ENCODE measurements around the gene PRKAR2B.

Gene PRKAR2B

GRCh38 chr7:107196834-107197610, 152.5 kb downstream of the PRKAR2B start:
- no peak for DNase-seq

- peak in 1 of 2 experiments; percentile 4 for DNase-seq
These were observed 157.4 kb downstream of the PRKAR2B start for GRCh38 chr7:107201795-107202450.

- no peak for DNase-seq
These were observed 159.1 kb downstream of the PRKAR2B start for GRCh38 chr7:107203607-107204006.

GRCh38 chr7:107206136-107206535, 161.6 kb downstream of the PRKAR2B start:
- no peak for DNase-seq

- no peak for DNase-seq
These were observed 162.2 kb downstream of the PRKAR2B start for GRCh38 chr7:107206706-107207105.

GRCh38 chr7:107207459-107207858, 163.0 kb downstream of the PRKAR2B start:
- DNase-seq: no peak

- DNase-seq: no peak
These were observed 163.6 kb downstream of the PRKAR2B start for GRCh38 chr7:107208024-107208521.

GRCh38 chr7:107208563-107208962, 164.1 kb downstream of the PRKAR2B start:
- no peak for DNase-seq

GRCh38 chr7:107209565-107209964, 165.1 kb downstream of the PRKAR2B start:
- DNase-seq: no peak

- no peak for DNase-seq
These were observed 165.9 kb downstream of the PRKAR2B start for GRCh38 chr7:107210400-107210799.
